GM18858 (cell line): ENCODE results near the gene LYZL1.
"Not testable (repeated sequence)": the region's sequence is repeated elsewhere in the genome, so short reads cannot be mapped to it uniquely, and the experiment has no call there.

Experiments used
- ATAC-seq: cut with Tn5 transposase; IDR thresholded peaks from one replicate; pipeline ENCODE4 v1.9.1; 2021; ENCODE audit not compliant: unreplicated experiment

Gene LYZL1

DNA sequence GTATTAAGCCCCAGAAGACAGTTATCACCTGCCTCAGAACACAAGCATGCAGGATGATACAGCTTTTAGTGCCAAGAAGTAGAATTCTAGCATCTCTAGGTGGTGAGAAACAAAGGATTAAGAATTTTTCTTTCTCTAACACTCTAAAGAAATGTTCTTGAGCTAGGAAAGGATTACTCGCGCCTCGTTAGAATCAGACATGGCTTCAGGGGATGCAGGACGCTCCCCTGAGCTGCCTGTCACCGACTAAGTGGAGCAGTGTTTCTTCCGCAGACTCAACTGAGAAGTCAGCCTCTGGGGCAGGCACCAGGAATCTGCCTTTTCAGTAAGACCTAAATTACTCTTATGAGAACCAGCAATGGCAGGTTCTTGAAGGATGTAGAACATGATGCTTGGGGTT lies at the start of gene LYZL1:
TSS of gene LYZL1 (plus strand) at position 165 of the 400 bp plus-strand sequence. CDS start 2,798 bp downstream, outside the sequence.
- not testable (repeated sequence) for ATAC-seq

GRCh38 chr10:29239569-29240472 lies 49.0 kb upstream of the LYZL1 start:
- no peak for ATAC-seq

DNA sequence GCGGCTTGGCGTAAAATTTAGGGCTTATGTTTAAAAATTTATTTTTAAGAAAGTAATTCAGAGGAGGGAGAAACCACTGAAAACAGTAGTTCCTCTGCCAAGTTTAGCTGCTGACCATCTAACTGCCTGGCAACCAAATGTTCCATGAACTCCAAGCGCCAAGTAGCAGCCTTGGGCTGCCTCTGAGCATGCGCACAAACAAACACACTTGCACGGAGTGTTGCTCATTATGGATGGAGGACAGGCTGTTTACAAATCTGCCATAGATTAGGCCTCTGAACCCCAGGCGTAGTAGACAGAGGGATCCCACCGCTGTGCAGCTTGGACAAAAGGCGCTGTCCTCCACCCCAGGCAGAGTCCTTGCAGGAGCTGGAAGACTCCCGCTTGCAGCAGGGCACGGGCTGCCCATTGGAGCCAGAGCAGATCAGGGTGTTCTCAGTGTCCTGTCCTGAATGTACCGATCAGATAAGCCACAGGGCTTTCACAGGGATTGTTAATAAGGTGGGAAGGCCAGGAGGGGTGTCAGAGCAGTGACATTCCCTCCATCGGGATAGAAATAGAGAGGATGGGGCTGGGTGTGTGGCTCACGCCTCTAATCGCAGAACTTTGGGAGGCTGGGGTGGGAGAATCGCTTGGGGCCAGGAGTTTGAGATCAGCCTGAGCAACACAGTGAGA lies 47.7 kb upstream of the LYZL1 start:
- no peak for ATAC-seq

DNA sequence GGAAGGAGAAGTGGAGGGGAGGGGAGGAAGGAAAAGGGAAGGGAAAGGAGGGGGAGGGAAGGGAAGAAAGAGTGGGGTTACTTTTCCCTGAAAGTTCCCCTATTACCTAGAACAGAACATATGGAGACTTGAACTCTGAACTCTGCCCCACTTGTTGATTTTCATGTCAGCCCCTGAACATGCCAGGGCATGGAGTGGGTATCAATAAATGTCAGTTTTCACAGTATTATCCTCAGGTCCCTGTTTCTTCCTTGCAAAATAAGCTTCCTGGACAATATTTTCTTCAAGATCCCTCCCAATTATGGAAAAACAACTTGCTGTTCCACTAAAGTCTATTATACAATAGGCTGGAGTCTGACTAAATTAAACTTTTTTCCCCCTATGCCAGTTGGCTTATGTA lies 46.9 kb upstream of the LYZL1 start:
- ATAC-seq: no peak

DNA sequence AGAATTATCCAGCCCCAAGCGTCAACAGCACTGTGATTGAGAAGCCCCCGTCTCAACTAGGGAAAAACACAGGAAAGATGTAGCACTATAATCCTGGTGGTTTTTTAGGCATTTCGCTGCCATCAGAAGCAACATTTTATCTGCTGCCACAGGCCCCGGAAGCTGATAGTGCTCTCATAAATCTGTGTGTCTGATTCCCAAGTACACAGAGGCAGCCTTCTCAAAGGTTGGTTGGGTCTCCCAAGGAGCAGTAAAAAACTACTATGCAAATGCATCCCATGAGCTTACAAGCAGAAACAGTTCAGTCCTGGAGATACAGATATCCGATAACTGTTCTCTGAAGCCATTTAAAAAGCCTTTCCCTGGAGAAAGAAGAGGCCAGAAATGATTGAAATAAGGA lies 45.8 kb upstream of the LYZL1 start:
- ATAC-seq: no peak

DNA sequence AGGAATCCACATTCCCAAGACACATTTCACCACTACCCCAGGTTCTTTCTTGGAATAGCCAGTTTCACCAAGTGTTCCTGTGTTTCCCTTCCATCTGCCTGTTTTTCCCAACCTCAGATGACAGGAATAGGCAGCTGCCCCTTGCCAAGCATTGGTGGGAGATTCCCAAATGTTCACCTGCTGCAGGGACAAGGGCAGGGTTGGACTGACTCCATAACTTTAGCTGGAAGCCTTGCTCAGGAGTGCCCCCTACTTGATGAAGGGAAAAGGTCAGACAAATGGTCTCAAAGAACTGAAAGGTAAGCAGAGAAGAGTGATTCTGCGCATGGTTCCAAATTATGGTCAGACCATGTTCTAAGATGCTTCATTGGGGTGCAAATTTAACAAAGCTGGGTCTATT lies 45.1 kb upstream of the LYZL1 start:
- no peak for ATAC-seq

GRCh38 chr10:29244978-29245377 lies 43.9 kb upstream of the LYZL1 start:
- ATAC-seq: no peak

DNA sequence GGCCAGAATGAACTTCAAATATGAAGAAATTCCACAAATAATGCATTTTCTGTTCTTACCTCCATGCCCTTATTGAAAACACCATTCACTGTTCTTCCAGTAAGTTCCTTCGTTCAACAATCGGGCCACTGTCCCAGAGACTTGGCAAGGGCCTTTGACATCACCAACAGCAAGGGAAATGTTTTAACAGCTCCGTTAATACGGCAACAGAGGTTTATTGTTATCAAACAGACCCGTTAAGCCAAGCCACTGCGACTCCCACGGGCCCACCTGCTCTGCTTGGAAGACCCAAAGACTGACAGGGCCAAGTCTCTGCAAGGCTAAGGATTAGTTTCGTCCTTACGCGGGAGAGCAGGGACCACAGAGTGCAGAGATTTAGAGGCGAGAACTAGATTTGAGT lies 43.4 kb upstream of the LYZL1 start:
- ATAC-seq: no peak

DNA sequence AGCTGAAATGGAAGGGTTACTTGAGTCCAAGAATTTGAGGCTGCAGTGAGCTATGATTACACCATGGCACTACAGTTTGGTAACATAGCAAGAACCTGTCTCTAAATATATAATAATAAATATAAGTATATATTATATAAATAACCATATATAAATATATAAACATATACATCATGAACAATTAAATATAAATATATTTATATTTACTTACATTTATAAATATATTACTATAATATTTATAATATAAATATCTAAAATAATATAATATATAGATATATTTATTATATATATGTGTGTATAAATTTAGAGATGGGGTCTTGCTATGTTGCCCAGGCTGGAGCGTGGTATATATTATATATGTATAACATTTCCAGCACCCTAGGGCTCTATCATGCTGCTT lies 42.4 kb upstream of the LYZL1 start:
- no peak for ATAC-seq

GRCh38 chr10:29248158-29248557 lies 40.7 kb upstream of the LYZL1 start:
- ATAC-seq: no peak

- no peak for ATAC-seq
Measured at GRCh38 chr10:29249018-29249417, 39.9 kb upstream of the LYZL1 start.

- no peak for ATAC-seq
Measured at GRCh38 chr10:29250066-29250465, 38.8 kb upstream of the LYZL1 start.

DNA sequence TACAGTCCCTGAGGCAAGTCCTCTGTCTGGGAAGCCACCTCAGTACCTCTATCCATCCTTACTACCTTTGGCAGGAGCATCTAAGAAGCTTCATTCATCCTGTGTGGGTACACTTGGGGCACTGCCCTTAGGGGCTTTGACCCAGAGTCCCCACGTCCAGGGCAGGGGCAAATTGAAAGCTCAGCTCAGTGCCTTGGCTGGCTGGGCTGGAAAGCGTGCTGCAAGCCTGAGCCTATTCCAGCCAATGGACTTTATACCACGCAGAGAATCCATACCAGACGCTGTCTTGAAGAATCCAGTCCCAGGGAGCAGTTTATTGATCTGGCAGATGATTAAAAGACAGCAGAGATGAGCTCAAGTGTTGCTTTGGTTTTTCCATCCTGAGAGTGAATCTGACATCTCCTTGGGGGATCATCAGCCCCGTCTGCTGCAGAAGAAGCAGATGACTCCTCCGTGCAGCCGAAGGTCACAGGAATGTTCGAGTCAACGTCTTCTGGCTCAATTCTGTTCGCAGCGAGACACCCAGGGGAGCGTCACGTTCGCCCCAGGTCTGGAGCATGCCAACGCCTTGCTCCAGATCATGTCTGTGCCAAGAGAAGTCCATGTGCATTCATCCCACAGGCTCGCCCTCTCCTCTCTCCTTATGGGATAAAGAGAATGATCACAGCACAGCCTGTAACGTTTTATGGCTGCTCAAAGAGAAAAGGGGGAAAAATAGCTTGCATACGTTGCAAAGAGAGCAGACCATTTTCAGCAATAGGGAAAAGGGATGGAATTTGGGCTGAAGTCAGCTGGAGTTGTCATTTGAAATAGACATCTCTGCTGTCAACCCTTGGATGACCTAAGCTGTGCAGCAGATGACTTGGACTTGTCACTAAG lies 35.8 kb upstream of the LYZL1 start:
- ATAC-seq: no peak

DNA sequence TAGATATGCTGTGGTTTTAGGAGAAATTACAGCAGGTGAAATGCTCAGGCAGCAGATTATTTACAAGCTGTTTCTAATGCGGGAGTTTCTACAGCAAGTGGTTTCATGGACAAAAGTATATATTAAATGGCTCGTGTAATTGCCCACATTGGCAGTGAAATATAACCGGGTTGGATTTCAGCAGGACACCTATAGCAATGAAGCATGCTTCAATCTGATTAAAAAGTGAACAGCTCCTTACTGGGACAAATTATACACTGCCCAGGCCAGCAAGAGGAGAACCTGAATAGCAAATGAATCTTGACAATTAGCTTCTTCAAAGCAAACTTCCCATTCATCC lies 35.2 kb upstream of the LYZL1 start:
- no peak for ATAC-seq

DNA sequence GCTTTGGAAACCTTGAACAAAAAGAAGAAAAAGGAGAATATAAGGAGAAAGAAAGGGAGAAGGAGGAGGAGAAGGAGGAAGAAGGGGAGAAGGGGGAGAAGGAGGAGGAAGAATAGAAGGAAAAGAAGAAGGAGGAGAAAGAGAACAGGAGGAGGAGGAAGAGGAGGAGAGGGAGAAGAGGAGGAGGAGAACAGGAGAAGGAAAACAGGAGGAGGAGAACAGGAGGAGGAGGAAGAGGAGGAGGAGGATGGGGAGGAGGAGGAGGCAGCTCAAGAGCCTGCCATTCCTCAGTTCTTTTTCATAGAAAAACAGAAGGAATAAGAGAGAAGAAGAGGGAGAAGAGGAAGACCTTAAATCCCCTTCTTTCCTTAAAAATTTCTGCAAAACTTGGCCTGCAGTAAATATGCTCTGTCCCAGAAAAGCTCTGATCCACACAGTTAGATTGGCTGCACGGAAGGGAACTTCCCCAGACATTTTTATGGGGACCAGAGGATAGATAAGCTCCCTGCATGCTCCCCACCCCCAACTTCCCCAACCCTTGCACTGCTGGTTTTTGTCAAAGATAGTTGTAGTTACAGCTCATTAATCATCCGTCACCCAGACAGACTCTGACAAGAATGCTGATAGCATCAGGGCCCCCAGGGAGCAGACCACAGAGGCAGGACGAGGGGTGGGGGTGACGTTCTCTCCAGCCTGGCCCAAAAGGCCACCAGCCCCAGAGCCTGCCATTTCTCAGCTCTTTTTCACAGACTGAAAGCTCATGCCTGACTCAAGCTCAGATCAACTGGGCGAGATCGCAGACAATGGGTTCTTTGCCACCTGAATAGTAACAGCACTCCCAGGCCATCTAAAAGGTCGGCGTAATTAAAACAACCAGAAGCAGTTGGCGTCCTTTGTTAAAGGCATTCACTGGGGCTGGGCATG lies 34.5 kb upstream of the LYZL1 start:
- ATAC-seq: no peak

- ATAC-seq: no peak
Measured at GRCh38 chr10:29255104-29255503, 33.8 kb upstream of the LYZL1 start.

GRCh38 chr10:29256019-29256418 lies 32.9 kb upstream of the LYZL1 start:
- ATAC-seq: no peak

DNA sequence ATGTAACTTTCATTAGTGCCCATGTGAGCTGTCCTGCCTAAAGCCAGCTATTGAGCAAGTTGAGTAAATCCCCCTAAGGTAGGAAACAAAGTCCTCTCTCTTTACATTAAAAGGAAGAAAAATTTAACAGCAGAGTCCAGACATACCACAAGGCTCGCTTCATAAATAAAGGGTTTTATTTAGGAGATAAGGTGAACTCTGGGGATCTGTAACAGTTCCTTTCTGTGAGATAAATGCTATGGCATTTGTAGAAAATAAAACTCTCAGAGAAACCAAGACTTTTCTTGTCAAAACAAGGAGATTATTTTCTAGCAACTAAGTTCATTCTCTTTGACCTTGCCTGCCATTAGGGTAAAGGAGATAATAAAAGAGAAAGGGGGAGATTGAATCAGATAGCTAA lies 32.3 kb upstream of the LYZL1 start:
- no peak for ATAC-seq

DNA sequence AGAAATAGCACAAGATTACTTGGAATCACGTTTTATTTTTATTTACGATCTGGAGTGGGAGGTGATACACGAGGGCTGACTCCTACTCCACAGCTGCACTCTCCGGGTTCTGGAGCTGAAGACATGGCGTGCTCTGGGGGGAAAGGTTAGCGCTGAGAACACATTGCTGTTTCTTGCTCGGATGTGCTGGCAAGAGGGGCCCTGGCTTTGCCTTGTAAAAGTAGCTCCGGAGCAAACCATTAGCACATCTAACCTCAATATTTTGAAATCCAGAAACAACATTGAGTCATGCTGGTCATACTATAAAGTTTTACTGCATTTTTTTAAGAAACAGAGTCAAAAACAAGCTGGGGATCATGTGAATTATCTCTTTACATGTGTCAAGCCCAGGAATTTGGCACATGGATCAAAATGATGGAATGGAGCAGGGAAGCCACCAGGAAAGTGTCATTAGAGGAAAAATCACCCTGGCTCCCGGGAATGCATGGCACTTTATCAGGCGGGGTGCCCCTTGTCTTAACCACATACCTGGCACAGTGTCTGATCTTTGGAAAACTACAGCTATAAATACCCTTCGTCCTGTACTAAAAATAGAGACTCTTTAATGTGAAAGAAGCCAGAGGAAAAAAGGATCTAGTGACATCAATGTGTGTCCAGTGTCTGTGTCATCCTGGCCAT lies 31.6 kb upstream of the LYZL1 start:
- no peak for ATAC-seq

DNA sequence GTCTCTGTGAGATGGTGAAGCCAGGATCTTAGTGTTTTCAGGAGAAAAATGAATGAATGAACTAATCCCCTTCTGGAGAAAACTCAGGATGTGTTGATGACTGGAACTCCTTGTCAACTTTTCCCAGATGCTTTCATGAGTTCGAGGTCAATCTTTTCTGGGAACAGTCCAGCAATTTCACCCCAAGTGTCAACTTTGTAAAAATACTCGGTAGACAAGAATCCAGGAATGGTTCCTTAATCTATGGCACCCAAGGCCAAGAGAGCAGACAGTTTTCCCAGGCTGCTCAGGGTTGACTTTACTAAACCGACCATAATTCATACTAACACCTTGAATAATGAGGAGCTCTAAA lies 31.1 kb upstream of the LYZL1 start:
- no peak for ATAC-seq
